ENCODE data around the gene ARHGEF11. TPM values are rescaled to one million over a fixed set of nuclear protein-coding genes. Genes with fewer than 3 reads are reported as not detected.

The ARHGEF11 gene
- total RNA-seq, 1 experiment from 2014 or later, result 29.4 TPM

- Histone ChIP-seq H3K9me3 (replicated peaks) (no peaks in the 10 kb centered on the region), H3K27me3 (replicated peaks) (peaks cover 6% of the 10 kb centered on the region), H3K36me3 (no peaks in the 10 kb centered on the region), H3K4me1 (replicated peaks) (peaks cover 4% of the 10 kb centered on the region; the same call in 1 of the 2 replicates), H3K4me3 (no peak overlapping the region), H3K27ac (no peak overlapping the region)
- DNase-seq (ENCODE audit: low read depth in 1 of 2, low spot score in 2 of 2), result no peak
These were observed 157.8 kb downstream of the ARHGEF11 start for GRCh38 chr1:156887734-156888133.

GRCh38 chr1:156887317-156887716, 158.2 kb downstream of the ARHGEF11 start:
- DNase-seq (ENCODE audit: low read depth in 1 of 2, low spot score in 2 of 2), result no peak
- H3K27ac ChIP-seq, result no peak overlapping the region
- peaks cover 4% of the 10 kb centered on the region; the same call in 1 of the 2 replicates for H3K4me1 ChIP-seq (replicated peaks)
- H3K9me3 ChIP-seq (replicated peaks), result no peaks in the 10 kb centered on the region
- no peaks in the 10 kb centered on the region for H3K36me3 ChIP-seq
- peaks cover 6% of the 10 kb centered on the region for H3K27me3 ChIP-seq (replicated peaks)
- H3K4me3 ChIP-seq, result no peak overlapping the region

- H3K27me3 ChIP-seq (replicated peaks), result peaks cover 3% of the 10 kb centered on the region; the same call in 1 of the 2 replicates
- no peaks in the 10 kb centered on the region for H3K4me1 ChIP-seq (replicated peaks)
These were observed 158.8 kb downstream of the ARHGEF11 start for GRCh38 chr1:156886583-156887281.

GRCh38 chr1:156885880-156886355, 159.6 kb downstream of the ARHGEF11 start:
- no peaks in the 10 kb centered on the region for H3K4me1 ChIP-seq (replicated peaks)
- H3K9me3 ChIP-seq (replicated peaks), result no peaks in the 10 kb centered on the region
- H3K27ac ChIP-seq, result no peak overlapping the region
- peaks cover 4% of the 10 kb centered on the region; the same call in 1 of the 2 replicates for H3K27me3 ChIP-seq (replicated peaks)
- no peaks in the 10 kb centered on the region for H3K36me3 ChIP-seq
- no peak for DNase-seq (ENCODE audit: low read depth in 1 of 2, low spot score in 2 of 2)
- H3K4me3 ChIP-seq, result no peak overlapping the region

More at GRCh38 chr1:156886583-156887281, 158.8 kb downstream of the ARHGEF11 start:
- H3K4me3 ChIP-seq, result no peak overlapping the region
- no peaks in the 10 kb centered on the region for H3K36me3 ChIP-seq
- DNase-seq (ENCODE audit: low read depth in 1 of 2, low spot score in 2 of 2), result no peak
- no peak overlapping the region for H3K27ac ChIP-seq
- no peaks in the 10 kb centered on the region for H3K9me3 ChIP-seq (replicated peaks)

GRCh38 chr1:156885314-156885713, 160.2 kb downstream of the ARHGEF11 start:
- DNase-seq (ENCODE audit: low read depth in 1 of 2, low spot score in 2 of 2), result no peak
- Histone ChIP-seq H3K27me3 (replicated peaks) (peaks cover 10% of the 10 kb centered on the region; the same call in 1 of the 2 replicates), H3K4me1 (replicated peaks) (no peaks in the 10 kb centered on the region), H3K27ac (no peak overlapping the region), H3K4me3 (no peak overlapping the region), H3K36me3 (no peaks in the 10 kb centered on the region), H3K9me3 (replicated peaks) (no peaks in the 10 kb centered on the region)

Other genes starting within 250 kb of the ARHGEF11 start
- gene SH2D2A, start 228.9 kb downstream of the ARHGEF11 start, total RNA-seq (2014; rRNA removed; shearing (Covaris generic)), result not detected in 2 replicates
- gene INSRR, start 186.6 kb downstream of the ARHGEF11 start, total RNA-seq (2014; rRNA removed; shearing (Covaris generic)), result not detected in 2 replicates
- not detected in 2 replicates for gene NTRK1, start 184.9 kb downstream of the ARHGEF11 start, total RNA-seq (2014; rRNA removed; shearing (Covaris generic))
- gene PEAR1, start 152.0 kb downstream of the ARHGEF11 start, total RNA-seq (2014; rRNA removed; shearing (Covaris generic)), result 0.53 and 1.0 TPM in 2 replicates
- gene LRRC71, start 125.1 kb downstream of the ARHGEF11 start, total RNA-seq (2014; rRNA removed; shearing (Covaris generic)), result not detected in 2 replicates
- gene ETV3L, start 54.1 kb upstream of the ARHGEF11 start, total RNA-seq (2014; rRNA removed; shearing (Covaris generic)), result not detected in 2 replicates
- 7.9 and 11.2 TPM in 2 replicates for gene ETV3, start 92.7 kb upstream of the ARHGEF11 start, total RNA-seq (2014; rRNA removed; shearing (Covaris generic))

All from SJSA1 (cell line).